ENCODE data around the gene SPATA1.
A peak's percentile ranks its signal among the peaks of the same experiment; 100 is the strongest.
"Not testable (repeated sequence)": the region's sequence is repeated elsewhere in the genome, so short reads cannot be mapped to it uniquely, and the experiment has no call there.

The SPATA1 gene

GRCh38 chr1:84584126-84584525 lies 77.9 kb downstream of the SPATA1 start:
- DNase-seq (ENCODE audit: low read depth in 1 of 2, low spot score in 1 of 2), result no peak

- DNase-seq (ENCODE audit: low read depth in 1 of 2, low spot score in 1 of 2), result no peak
These were observed 79.6 kb downstream of the SPATA1 start for GRCh38 chr1:84585803-84586202.

- no peak for DNase-seq (ENCODE audit: low read depth in 1 of 2, low spot score in 1 of 2)
These were observed 80.9 kb downstream of the SPATA1 start for GRCh38 chr1:84587099-84587498.

- not testable (repeated sequence) for DNase-seq (ENCODE audit: low read depth in 1 of 2, low spot score in 1 of 2)
These were observed 88.8 kb downstream of the SPATA1 start for GRCh38 chr1:84594959-84595358.

- DNase-seq (ENCODE audit: low read depth in 1 of 2, low spot score in 1 of 2), result no peak
These were observed 90.8 kb downstream of the SPATA1 start for GRCh38 chr1:84597011-84597410.

- no peak for DNase-seq (ENCODE audit: low read depth in 1 of 2, low spot score in 1 of 2)
These were observed 92.2 kb downstream of the SPATA1 start for GRCh38 chr1:84598418-84598817.

GRCh38 chr1:84598846-84599741 lies 92.9 kb downstream of the SPATA1 start:
- peak in 1 of 2 donors; percentile 11 for DNase-seq (ENCODE audit: low read depth in 1 of 2, low spot score in 1 of 2)

GRCh38 chr1:84600796-84601195 lies 94.6 kb downstream of the SPATA1 start:
- DNase-seq (ENCODE audit: low read depth in 1 of 2, low spot score in 1 of 2), result no peak

GRCh38 chr1:84603223-84603622 lies 97.0 kb downstream of the SPATA1 start:
- DNase-seq (ENCODE audit: low read depth in 1 of 2, low spot score in 1 of 2), result no peak

- no peak for DNase-seq (ENCODE audit: low read depth in 1 of 2, low spot score in 1 of 2)
These were observed 98.0 kb downstream of the SPATA1 start for GRCh38 chr1:84603941-84604830.

- no peak for DNase-seq (ENCODE audit: low read depth in 1 of 2, low spot score in 1 of 2)
These were observed 99.0 kb downstream of the SPATA1 start for GRCh38 chr1:84605157-84605556.

GRCh38 chr1:84606977-84607376 lies 100.8 kb downstream of the SPATA1 start:
- DNase-seq (ENCODE audit: low read depth in 1 of 2, low spot score in 1 of 2), result no peak

- no peak for DNase-seq (ENCODE audit: low read depth in 1 of 2, low spot score in 1 of 2)
These were observed 104.9 kb downstream of the SPATA1 start for GRCh38 chr1:84611091-84611490.

GRCh38 chr1:84611796-84612195 lies 105.6 kb downstream of the SPATA1 start:
- no peak for DNase-seq (ENCODE audit: low read depth in 1 of 2, low spot score in 1 of 2)

GRCh38 chr1:84613026-84613425 lies 106.8 kb downstream of the SPATA1 start:
- no peak for DNase-seq (ENCODE audit: low read depth in 1 of 2, low spot score in 1 of 2)

GRCh38 chr1:84613887-84614286 lies 107.7 kb downstream of the SPATA1 start:
- DNase-seq (ENCODE audit: low read depth in 1 of 2, low spot score in 1 of 2), result no peak

- DNase-seq (ENCODE audit: low read depth in 1 of 2, low spot score in 1 of 2), result no peak
These were observed 109.6 kb downstream of the SPATA1 start for GRCh38 chr1:84615790-84616189.

Data from activated CD4-positive, alpha-beta T cell treated with anti-CD3 and anti-CD28 coated beads, Interleukin-2, amount 50 U/mL, for 24 hours (primary cell).